GM12878 (cell line): ENCODE measurements around the gene NXF3. TPM values are rescaled to one million over a fixed set of nuclear protein-coding genes. Genes with fewer than 3 reads are reported as not detected.
"Not testable (repeated sequence)": the region's sequence is repeated elsewhere in the genome, so short reads cannot be mapped to it uniquely, and the experiment has no call there.

Experiments used
- ATAC-seq: fragments of 200-7000 bp; cut with Tn5 transposase; 3 replicates; pipeline ENCODE4 v1.9.1; 2020; ENCODE audit warnings: mild to moderate bottlenecking, moderate library complexity
- BruUV-seq: library from RNA; stranded (reverse); fragments of 400-500 nt; replicated peaks from 2 replicates; lab custom pipeline; 2021; lab: Mats Ljungman, UMichigan
- CTCF ChIA-PET: fragments of 300-600 bp; sonication (Branson Sonifier 250); formaldehyde crosslinking; extraction: SDS; loops from one replicate; lab custom pipeline; 2021; ENCODE audit warnings: inconsistent platforms; lab: Yijun Ruan, JAX
- POLR2A ChIA-PET: fragments of 350-600 bp; formaldehyde crosslinking; extraction: SDS; loops from one replicate; lab custom pipeline; 2021; ENCODE audit warnings: inconsistent platforms; lab: Charles Lee
- RAD21 ChIA-PET: fragments of 300-600 bp; sonication (Branson Sonifier 250); formaldehyde crosslinking; loops from one replicate; lab custom pipeline; 2023; ENCODE audit warnings: antibody characterized with exemption; ENCODE audit not compliant: unreplicated experiment; lab: Charles Lee
- SMC1A ChIA-PET: fragments of 300-600 bp; sonication (Branson Sonifier 250); formaldehyde crosslinking; loops from one replicate; lab custom pipeline; 2023; ENCODE audit not compliant: unreplicated experiment, uncharacterized antibody; lab: Charles Lee
- DNase-seq: peaks from one replicate; pipeline ENCODE4 v3.0.0-alpha.2; 2011; ENCODE audit warnings: low read depth, low spot score
- FAIRE-seq: peaks from 3 replicates; lab custom pipeline; 2011; peaks lifted over from hg19 to GRCh38; lab: Jason Lieb, UNC
- H2AFZ ChIP-seq: 2 replicates; pipeline ENCODE4 v1.6.0; 2011; ENCODE audit warnings: low read depth, low read length, control low read depth; ENCODE audit not compliant: control insufficient read depth
- H3K27ac ChIP-seq: 2 replicates; pipeline ENCODE4 v1.5.1; 2011; ENCODE audit warnings: control low read depth; ENCODE audit not compliant: control insufficient read depth, insufficient read depth
- H3K27me3 ChIP-seq, 2 experiments: replicated peaks in 1 of 2; 2 replicates each; pipeline versions ENCODE4 v1.6.0 to v1.6.1; 2011; ENCODE audit warnings: low read length in 1 of 2; ENCODE audit not compliant: control insufficient read depth in 2 of 2, insufficient read depth in 2 of 2
- H3K36me3 ChIP-seq, 2 experiments: 2 replicates each; pipeline ENCODE4 v1.5.1; 2011; ENCODE audit warnings: low read length in 1 of 2; ENCODE audit not compliant: control insufficient read depth in 2 of 2, insufficient read depth in 2 of 2
- H3K4me1 ChIP-seq: 2 replicates; pipeline ENCODE4 v1.6.1; 2011; ENCODE audit warnings: mild to moderate bottlenecking, low read length, moderate library complexity, mixed read lengths; ENCODE audit not compliant: control insufficient read depth, insufficient read depth
- H3K4me2 ChIP-seq: 2 replicates; pipeline ENCODE4 v1.6.0; 2011; ENCODE audit warnings: control low read depth; ENCODE audit not compliant: control insufficient read depth, insufficient read depth
- H3K4me3 ChIP-seq: fragments of 200-600 bp; sonication (generic); 2 replicates; pipeline ENCODE4 v1.5.1; 2016
- H3K79me2 ChIP-seq: 2 replicates; pipeline ENCODE4 v1.6.0; 2011; ENCODE audit warnings: low read length; ENCODE audit not compliant: control insufficient read depth, insufficient read depth
- H3K9ac ChIP-seq: 2 replicates; pipeline ENCODE4 v1.8.0; 2011; ENCODE audit warnings: low read length, control low read depth, mixed read lengths; ENCODE audit not compliant: control insufficient read depth, insufficient read depth
- H3K9me3 ChIP-seq: replicated peaks from 3 replicates; pipeline ENCODE4 v1.5.1; 2011; ENCODE audit warnings: mild to moderate bottlenecking, low read length; ENCODE audit not compliant: control insufficient read depth, insufficient read depth
- H4K20me1 ChIP-seq: 2 replicates; pipeline ENCODE4 v1.6.0; 2011; ENCODE audit not compliant: control insufficient read depth, insufficient read depth
- BACH1 ChIP-seq: fragments of 450-650 bp; IDR thresholded peaks from 2 replicates; pipeline ENCODE4 v1.6.1; 2017; ENCODE audit warnings: mild to moderate bottlenecking, borderline replicate concordance
- CBX5 ChIP-seq: sonication (generic); IDR thresholded peaks from 2 replicates; pipeline ENCODE4 v1.6.1; 2016; ENCODE audit warnings: low read depth, moderate library complexity, mild to moderate bottlenecking, inconsistent platforms
- MEF2A ChIP-seq: IDR thresholded peaks from 2 replicates; pipeline ENCODE4 v1.6.1; 2011; ENCODE audit warnings: low read depth, mild to moderate bottlenecking, low read length, moderate library complexity; ENCODE audit not compliant: insufficient read depth
- NFXL1 ChIP-seq: fragments of 450-650 bp; IDR thresholded peaks from 2 replicates; pipeline ENCODE4 v1.6.1; 2017; ENCODE audit warnings: antibody characterized with exemption, mild to moderate bottlenecking, borderline replicate concordance
- TAF1 ChIP-seq: IDR thresholded peaks from 2 replicates; pipeline ENCODE4 v1.6.1; 2011; ENCODE audit warnings: mild to moderate bottlenecking, low read depth, low read length, borderline replicate concordance
- ZNF274 ChIP-seq: IDR thresholded peaks from one replicate; pipeline ENCODE4 v1.8.0; 2011; ENCODE audit not compliant: insufficient read length, insufficient read depth
- WGBS: methylation state at CpG from one replicate; pipeline ENCODE4 v1.1.6; 2016; ENCODE audit warnings: low lambda C conversion rate; ENCODE audit not compliant: insufficient replicate concordance, insufficient coverage; ENCODE audit errors: missing lambda C conversion rate; 5-methylcytosine and 5-hydroxymethylcytosine counted together
- in situ Hi-C: fragments of 300-500 bp; cut with MboI; formaldehyde crosslinking; loops from 9 replicates; pipeline ENCODE4 v1.14.3; 2018; ENCODE audit warnings: mixed read lengths
- intact Hi-C: fragments of 100-400 bp; cut with micrococcal nuclease; formaldehyde crosslinking; loops from one replicate; pipeline ENCODE4 v1.14.2; 2022; ENCODE audit not compliant: unreplicated experiment
- polyA plus RNA-seq, 11 experiments: library from polyadenylated mRNA; depleted of rRNA in 4 of 11; unstranded in 6 of 11; stranded (reverse) in 5 of 11; fragments of >200 nt; fragmentation: Nextera tagmentation in 4 of 11; fragmentation: Illumina TruSeq in 1 of 11; extraction: Ambion mirVana in 4 of 11; extraction: Trizol in 1 of 11; gene quantifications; 1 replicate in 1 of 11; 2 replicates in 10 of 11; pipeline versions ENCODE4 v1.2.1 to v1.2.3, GENCODE V29; 2011 to 2016; ENCODE audit warnings: inconsistent platforms in 2 of 11, missing spikeins in 2 of 11, low read depth in 1 of 11
- total RNA-seq, 4 experiments: library from RNA; depleted of rRNA in 3 of 4; stranded (reverse); fragments of >200 nt in 3 of 4; fragmentation: Illumina TruSeq in 1 of 4; extraction: Trizol in 1 of 4; gene quantifications; 2 replicates each; pipeline versions ENCODE4 v1.2.1 to v1.2.3, GENCODE V29; 2013 to 2021
- TF ChIP-seq, protein P1 (sequence below): fragments of 450-650 bp; IDR thresholded peaks from 2 replicates; pipeline ENCODE4 v1.6.1; 2017; ENCODE audit warnings: mild to moderate bottlenecking, low read depth, inconsistent platforms; ENCODE audit not compliant: poor library complexity, severe bottlenecking
- TF ChIP-seq, protein P2 (sequence below): fragments of 450-650 bp; IDR thresholded peaks from 2 replicates; pipeline ENCODE4 v1.6.1; 2017; ENCODE audit warnings: mild to moderate bottlenecking

NXF3 gene
- total and polyA plus RNA-seq, 10 of the 15 experiments (the other 5 are each of a cell fraction or from before 2014, with no cell fraction given): 0.53 to 8.0 TPM; not detected in 8

DNA sequence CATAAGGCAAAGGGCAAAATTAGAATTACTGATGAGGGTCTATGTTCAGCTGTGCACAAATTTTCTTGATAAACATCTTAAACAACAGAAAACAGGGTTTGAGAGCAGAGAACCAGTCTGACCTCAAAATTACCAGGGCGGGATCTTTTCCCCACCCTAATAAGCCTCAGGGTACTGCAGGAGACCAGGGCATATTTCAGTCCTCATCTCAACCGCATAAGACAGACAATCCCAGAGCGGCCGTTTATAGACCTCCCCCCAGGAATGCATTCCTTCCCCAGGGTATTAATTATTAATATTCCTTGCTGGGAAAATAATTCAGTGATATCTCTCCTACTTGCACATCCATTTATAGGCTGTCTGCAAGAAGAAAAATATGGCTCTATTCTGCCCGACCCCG is 16.6 kb upstream of the NXF3 start:
- H3K79me2 ChIP-seq, DNase-seq, H3K9me3 ChIP-seq, BruUV-seq, FAIRE-seq, in situ Hi-C loops, H3K36me3 ChIP-seq, H3K9ac ChIP-seq, intact Hi-C loops, H3K4me1 ChIP-seq, CTCF ChIA-PET, ATAC-seq, SMC1A ChIA-PET, RAD21 ChIA-PET, H3K27me3 ChIP-seq, H3K4me2 ChIP-seq, H2AFZ ChIP-seq, H4K20me1 ChIP-seq, H3K4me3 ChIP-seq, POLR2A ChIA-PET, H3K27ac ChIP-seq: not testable (repeated sequence)
- WGBS: 72% methylated on average over 6 of the region's 6 CpGs

DNA sequence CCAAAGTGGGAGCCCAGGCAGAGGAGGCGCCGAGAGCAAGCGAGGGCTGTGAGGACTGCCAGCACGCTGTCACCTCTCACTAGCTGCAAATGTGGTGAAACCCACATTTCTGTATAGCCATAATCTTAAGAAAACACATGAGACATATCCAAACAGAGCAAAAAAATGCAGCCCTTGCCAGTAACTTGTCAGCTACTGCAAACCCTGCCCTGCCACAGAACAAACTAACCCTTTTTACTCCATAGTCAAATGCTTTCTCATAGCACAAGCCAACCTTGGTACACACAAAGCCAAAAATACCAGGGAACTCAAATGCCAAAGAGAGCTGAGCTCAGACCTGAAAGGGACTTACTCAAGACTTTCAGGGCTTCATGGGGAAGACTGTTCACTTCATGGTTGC is 14.9 kb upstream of the NXF3 start:
- FAIRE-seq (no peak), ATAC-seq (no peak), DNase-seq (no peak)
- H3K4me2 ChIP-seq: no peak overlapping the region
- no peak for TF ChIP-seq TAF1
- TF ChIP-seq, protein P1, sequence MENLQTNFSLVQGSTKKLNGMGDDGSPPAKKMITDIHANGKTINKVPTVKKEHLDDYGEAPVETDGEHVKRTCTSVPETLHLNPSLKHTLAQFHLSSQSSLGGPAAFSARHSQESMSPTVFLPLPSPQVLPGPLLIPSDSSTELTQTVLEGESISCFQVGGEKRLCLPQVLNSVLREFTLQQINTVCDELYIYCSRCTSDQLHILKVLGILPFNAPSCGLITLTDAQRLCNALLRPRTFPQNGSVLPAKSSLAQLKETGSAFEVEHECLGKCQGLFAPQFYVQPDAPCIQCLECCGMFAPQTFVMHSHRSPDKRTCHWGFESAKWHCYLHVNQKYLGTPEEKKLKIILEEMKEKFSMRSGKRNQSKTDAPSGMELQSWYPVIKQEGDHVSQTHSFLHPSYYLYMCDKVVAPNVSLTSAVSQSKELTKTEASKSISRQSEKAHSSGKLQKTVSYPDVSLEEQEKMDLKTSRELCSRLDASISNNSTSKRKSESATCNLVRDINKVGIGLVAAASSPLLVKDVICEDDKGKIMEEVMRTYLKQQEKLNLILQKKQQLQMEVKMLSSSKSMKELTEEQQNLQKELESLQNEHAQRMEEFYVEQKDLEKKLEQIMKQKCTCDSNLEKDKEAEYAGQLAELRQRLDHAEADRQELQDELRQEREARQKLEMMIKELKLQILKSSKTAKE: no peak
- no peak for TF ChIP-seq CBX5
- no peak for TF ChIP-seq MEF2A
- TF ChIP-seq, protein P2, sequence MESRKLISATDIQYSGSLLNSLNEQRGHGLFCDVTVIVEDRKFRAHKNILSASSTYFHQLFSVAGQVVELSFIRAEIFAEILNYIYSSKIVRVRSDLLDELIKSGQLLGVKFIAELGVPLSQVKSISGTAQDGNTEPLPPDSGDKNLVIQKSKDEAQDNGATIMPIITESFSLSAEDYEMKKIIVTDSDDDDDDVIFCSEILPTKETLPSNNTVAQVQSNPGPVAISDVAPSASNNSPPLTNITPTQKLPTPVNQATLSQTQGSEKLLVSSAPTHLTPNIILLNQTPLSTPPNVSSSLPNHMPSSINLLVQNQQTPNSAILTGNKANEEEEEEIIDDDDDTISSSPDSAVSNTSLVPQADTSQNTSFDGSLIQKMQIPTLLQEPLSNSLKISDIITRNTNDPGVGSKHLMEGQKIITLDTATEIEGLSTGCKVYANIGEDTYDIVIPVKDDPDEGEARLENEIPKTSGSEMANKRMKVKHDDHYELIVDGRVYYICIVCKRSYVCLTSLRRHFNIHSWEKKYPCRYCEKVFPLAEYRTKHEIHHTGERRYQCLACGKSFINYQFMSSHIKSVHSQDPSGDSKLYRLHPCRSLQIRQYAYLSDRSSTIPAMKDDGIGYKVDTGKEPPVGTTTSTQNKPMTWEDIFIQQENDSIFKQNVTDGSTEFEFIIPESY: no peak
- no peak for TF ChIP-seq BACH1
- TF ChIP-seq NFXL1: no peak
- TF ChIP-seq ZNF274: no peak
- no peaks in the 10 kb centered on the region for H3K27me3 ChIP-seq
- no peaks in the 10 kb centered on the region for H3K4me1 ChIP-seq
- 33% methylated on average over 4 of the region's 4 CpGs for WGBS
- RAD21 ChIA-PET: no interaction called here
- BruUV-seq: no TSS peak
- no peaks in the 10 kb centered on the region for H4K20me1 ChIP-seq
- no peak overlapping the region for H3K4me3 ChIP-seq
- POLR2A ChIA-PET: no interaction called here
- no peak overlapping the region for H2AFZ ChIP-seq
- in situ Hi-C loops (no loop called here), intact Hi-C loops (no loop called here)
- CTCF ChIA-PET: no interaction called here
- SMC1A ChIA-PET: no interaction called here
- H3K27ac ChIP-seq: no peak overlapping the region
- H3K9me3 ChIP-seq: no peaks in the 10 kb centered on the region; the same call in 2 of the 3 replicates
- H3K36me3 ChIP-seq: no peaks in the 10 kb centered on the region
- no peak overlapping the region for H3K9ac ChIP-seq
- no peaks in the 10 kb centered on the region for H3K79me2 ChIP-seq
